Right lobe of liver (tissue), 4 donors: ENCODE measurements around the gene AP1B1.

ENCODE experiments used
- POLR2A ChIP-seq: fragments of 450-650 bp; IDR thresholded peaks from one replicate; pipeline ENCODE4 v1.6.1; 2017; ENCODE audit warnings: antibody characterized with exemption, mild to moderate bottlenecking
- TF ChIP-seq, protein P1 (sequence below), 4 donors: fragments of 200-600 bp in 3 of 4; fragments of 450-650 bp in 1 of 4; IDR thresholded peaks; one replicate each; pipeline versions ENCODE4 v1.5.1 to v1.8.0; 2016 to 2022; ENCODE audit warnings: antibody characterized with exemption in 4 of 4, mild to moderate bottlenecking in 2 of 4
- donor health status: DM: no; HTN: no; CAD: no.
- donor health status: DM: no; HTN: no; CAD: no.
- donor health status: DM: no; HTN: yes; CAD: no.

DNA sequence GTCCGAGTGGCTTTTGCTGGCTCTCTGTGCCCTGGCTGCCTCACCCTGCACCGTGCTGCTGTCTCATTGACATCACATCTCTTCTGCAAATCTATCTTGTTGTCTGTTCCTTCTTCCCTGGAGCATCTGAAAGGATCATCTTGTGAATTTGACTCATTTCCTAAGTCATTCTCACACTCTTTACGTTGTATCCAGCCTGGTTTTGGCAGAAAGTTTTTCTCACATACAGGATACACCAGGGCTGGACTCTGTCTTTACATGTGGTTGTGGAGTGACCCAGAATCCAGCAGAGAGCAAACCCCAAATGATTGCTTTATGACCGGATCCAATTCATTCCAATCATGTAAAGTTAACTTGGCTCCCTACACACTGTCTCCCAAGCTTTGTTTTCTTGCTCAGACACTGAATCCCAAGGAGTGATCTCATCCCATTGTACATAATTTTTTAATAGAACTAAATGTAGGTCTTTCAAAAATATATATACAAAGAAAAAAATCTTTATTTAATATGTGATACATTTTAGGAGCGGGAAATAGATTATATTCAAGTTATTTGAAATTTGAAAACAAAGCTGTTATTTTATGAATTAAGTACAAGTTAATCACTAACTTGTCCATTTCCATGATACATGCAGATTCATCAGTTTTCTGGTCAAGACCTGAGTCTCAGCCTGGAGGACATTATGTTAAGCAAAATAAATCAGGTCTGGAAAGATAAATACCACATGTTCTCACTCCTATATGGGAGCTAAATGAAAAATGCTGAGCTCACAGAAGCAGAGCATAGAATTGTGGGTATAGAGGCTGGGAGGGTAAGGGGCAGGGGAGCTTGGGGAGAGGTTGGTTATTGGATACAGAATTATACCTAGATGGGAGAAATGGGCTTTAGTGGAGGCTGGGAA, 47.1 kb upstream of the AP1B1 start:
- TF ChIP-seq POLR2A, result no peak
- TF ChIP-seq, protein P1, sequence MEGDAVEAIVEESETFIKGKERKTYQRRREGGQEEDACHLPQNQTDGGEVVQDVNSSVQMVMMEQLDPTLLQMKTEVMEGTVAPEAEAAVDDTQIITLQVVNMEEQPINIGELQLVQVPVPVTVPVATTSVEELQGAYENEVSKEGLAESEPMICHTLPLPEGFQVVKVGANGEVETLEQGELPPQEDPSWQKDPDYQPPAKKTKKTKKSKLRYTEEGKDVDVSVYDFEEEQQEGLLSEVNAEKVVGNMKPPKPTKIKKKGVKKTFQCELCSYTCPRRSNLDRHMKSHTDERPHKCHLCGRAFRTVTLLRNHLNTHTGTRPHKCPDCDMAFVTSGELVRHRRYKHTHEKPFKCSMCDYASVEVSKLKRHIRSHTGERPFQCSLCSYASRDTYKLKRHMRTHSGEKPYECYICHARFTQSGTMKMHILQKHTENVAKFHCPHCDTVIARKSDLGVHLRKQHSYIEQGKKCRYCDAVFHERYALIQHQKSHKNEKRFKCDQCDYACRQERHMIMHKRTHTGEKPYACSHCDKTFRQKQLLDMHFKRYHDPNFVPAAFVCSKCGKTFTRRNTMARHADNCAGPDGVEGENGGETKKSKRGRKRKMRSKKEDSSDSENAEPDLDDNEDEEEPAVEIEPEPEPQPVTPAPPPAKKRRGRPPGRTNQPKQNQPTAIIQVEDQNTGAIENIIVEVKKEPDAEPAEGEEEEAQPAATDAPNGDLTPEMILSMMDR (IDR thresholded peaks at IDR 0.05), result no peak
